ENCODE data around the gene EHBP1.
"Not testable (repeated sequence)": the region's sequence is repeated elsewhere in the genome, so short reads cannot be mapped to it uniquely, and the experiment has no call there.

Gene EHBP1

GRCh38 chr2:62736899-62737559 lies 31.5 kb downstream of the EHBP1 start:
- no peak for DNase-seq

- DNase-seq = no peak
Measured at GRCh38 chr2:62738981-62739936, 33.7 kb downstream of the EHBP1 start.

GRCh38 chr2:62740221-62740620 lies 34.7 kb downstream of the EHBP1 start:
- no peak for DNase-seq

- DNase-seq = no peak
Measured at GRCh38 chr2:62741127-62741526, 35.6 kb downstream of the EHBP1 start.

- DNase-seq = no peak
Measured at GRCh38 chr2:62741954-62742722, 36.6 kb downstream of the EHBP1 start.

- no peak for DNase-seq
Measured at GRCh38 chr2:62743506-62743905, 38.0 kb downstream of the EHBP1 start.

- DNase-seq = no peak
Measured at GRCh38 chr2:62744603-62745002, 39.1 kb downstream of the EHBP1 start.

- no peak for DNase-seq
Measured at GRCh38 chr2:62745891-62746481, 40.5 kb downstream of the EHBP1 start.

- no peak for DNase-seq
Measured at GRCh38 chr2:62747169-62747568, 41.7 kb downstream of the EHBP1 start.

GRCh38 chr2:62747876-62748275 lies 42.4 kb downstream of the EHBP1 start:
- DNase-seq = no peak

- DNase-seq = not testable (repeated sequence)
Measured at GRCh38 chr2:62749111-62749510, 43.6 kb downstream of the EHBP1 start.

- no peak for DNase-seq
Measured at GRCh38 chr2:62757029-62757428, 51.5 kb downstream of the EHBP1 start.

- DNase-seq = no peak
Measured at GRCh38 chr2:62760026-62760425, 54.5 kb downstream of the EHBP1 start.

- no peak for DNase-seq
Measured at GRCh38 chr2:62760555-62760954, 55.0 kb downstream of the EHBP1 start.

- no peak for DNase-seq
Measured at GRCh38 chr2:62765619-62766376, 60.3 kb downstream of the EHBP1 start.

- DNase-seq = no peak
Measured at GRCh38 chr2:62768615-62769014, 63.1 kb downstream of the EHBP1 start.

- no peak for DNase-seq
Measured at GRCh38 chr2:62770629-62771028, 65.1 kb downstream of the EHBP1 start.

- no peak for DNase-seq
Measured at GRCh38 chr2:62774555-62775366, 69.2 kb downstream of the EHBP1 start.

- DNase-seq = no peak
Measured at GRCh38 chr2:62775367-62775668, 69.8 kb downstream of the EHBP1 start.

- no peak for DNase-seq
Measured at GRCh38 chr2:62783679-62784078, 78.2 kb downstream of the EHBP1 start.

- DNase-seq = no peak
Measured at GRCh38 chr2:62784341-62784740, 78.8 kb downstream of the EHBP1 start.

- no peak for DNase-seq
Measured at GRCh38 chr2:62785216-62785615, 79.7 kb downstream of the EHBP1 start.
